Measurements from ENCODE around the gene RAB20. TPM values are rescaled to one million over a fixed set of nuclear protein-coding genes. Genes with fewer than 3 reads are reported as not detected.
A peak's percentile ranks its signal among the peaks of the same experiment; 100 is the strongest.

RAB20 gene
- total and polyA plus RNA-seq, 7 donors: 1.2 to 20.5 (median 2.9) TPM

GRCh38 chr13:110509971-110510786 is 51.3 kb downstream of the RAB20 start:
- Histone ChIP-seq H3K27me3 (ENCODE audit: insufficient read depth in 3 of 3, low read length in 2 of 3) (no peaks in the 10 kb centered on the region), H3K36me3 (ENCODE audit: insufficient read depth in 1 of 2, low read depth in 1 of 2) (peaks cover 0 to 32% of the 10 kb centered on the region in 2 donors), H3K4me3 (no peak overlapping the region), H3K4me1 (peaks cover 18% of the 10 kb centered on the region), H3K9me3 (no peaks in the 10 kb centered on the region), H3K27ac (no peak overlapping the region)
- ATAC-seq (peak in 1 of 4 donors; percentile 5), DNase-seq (no peak)
- 47 to 55% (median 54%) methylated on average over 18 of the region's 18 CpGs for WGBS, 3 donors
- no peak for TF ChIP-seq CTCF (IDR thresholded peaks at IDR 0.05)
- intact Hi-C loops (cut with DNase I): no loop called here

DNA sequence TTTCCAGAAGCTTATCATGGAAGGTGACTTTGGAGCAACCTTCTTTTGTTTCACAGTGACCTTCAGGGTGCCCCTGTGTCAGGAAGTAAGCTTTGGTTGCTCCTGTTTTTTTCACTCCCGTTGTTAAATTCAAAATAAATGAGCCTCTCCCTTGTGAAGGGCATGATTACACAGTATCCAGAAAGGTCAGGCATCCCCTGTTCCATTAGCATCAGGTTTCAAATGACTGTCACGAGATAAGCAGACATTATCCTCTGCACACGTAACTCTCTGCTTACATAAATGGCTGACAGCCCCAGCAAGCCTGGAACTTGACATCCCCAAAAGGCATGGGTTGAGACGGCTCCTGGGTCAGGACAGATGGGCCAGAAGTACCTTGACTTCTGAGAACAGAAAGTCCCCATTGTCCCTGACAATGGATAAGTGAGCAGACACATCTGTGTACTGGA is 52.0 kb downstream of the RAB20 start:
- H3K4me1 ChIP-seq: peaks cover 18% of the 10 kb centered on the region
- no peaks in the 10 kb centered on the region for H3K27me3 ChIP-seq (ENCODE audit: insufficient read depth in 3 of 3, low read length in 2 of 3)
- no peak for TF ChIP-seq CTCF (IDR thresholded peaks at IDR 0.05)
- H3K36me3 ChIP-seq (ENCODE audit: insufficient read depth in 1 of 2, low read depth in 1 of 2): peaks cover 0 to 34% of the 10 kb centered on the region in 2 donors
- DNase-seq (no peak), ATAC-seq (peak in 2 of 4 donors; percentile 39)
- 25 to 29% (median 26%) methylated on average over 4 of the region's 4 CpGs for WGBS, 3 donors
- no peak overlapping the region for H3K27ac ChIP-seq
- no peaks in the 10 kb centered on the region for H3K9me3 ChIP-seq
- no peak overlapping the region for H3K4me3 ChIP-seq
- intact Hi-C loops (cut with DNase I): no loop called here

GRCh38 chr13:110507678-110508381 is 53.7 kb downstream of the RAB20 start:
- Histone ChIP-seq H3K4me1 (peaks cover 18% of the 10 kb centered on the region), H3K27ac (peak overlapping the region; percentile 60), H3K27me3 (ENCODE audit: insufficient read depth in 3 of 3, low read length in 2 of 3) (no peaks in the 10 kb centered on the region), H3K36me3 (ENCODE audit: insufficient read depth in 1 of 2, low read depth in 1 of 2) (peaks cover 0 to 48% of the 10 kb centered on the region in 2 donors), H3K9me3 (no peaks in the 10 kb centered on the region), H3K4me3 (no peak overlapping the region)
- peak in 1 of 2 donors; percentile 67 for DNase-seq
- ATAC-seq: peak; percentile 64 to 80 (median 76)
- intact Hi-C loops (cut with DNase I): no loop called here
- TF ChIP-seq CTCF (IDR thresholded peaks at IDR 0.05): no peak
- WGBS, 3 donors: 71 to 80% (median 74%) methylated on average over 23 of the region's 23 CpGs

DNA sequence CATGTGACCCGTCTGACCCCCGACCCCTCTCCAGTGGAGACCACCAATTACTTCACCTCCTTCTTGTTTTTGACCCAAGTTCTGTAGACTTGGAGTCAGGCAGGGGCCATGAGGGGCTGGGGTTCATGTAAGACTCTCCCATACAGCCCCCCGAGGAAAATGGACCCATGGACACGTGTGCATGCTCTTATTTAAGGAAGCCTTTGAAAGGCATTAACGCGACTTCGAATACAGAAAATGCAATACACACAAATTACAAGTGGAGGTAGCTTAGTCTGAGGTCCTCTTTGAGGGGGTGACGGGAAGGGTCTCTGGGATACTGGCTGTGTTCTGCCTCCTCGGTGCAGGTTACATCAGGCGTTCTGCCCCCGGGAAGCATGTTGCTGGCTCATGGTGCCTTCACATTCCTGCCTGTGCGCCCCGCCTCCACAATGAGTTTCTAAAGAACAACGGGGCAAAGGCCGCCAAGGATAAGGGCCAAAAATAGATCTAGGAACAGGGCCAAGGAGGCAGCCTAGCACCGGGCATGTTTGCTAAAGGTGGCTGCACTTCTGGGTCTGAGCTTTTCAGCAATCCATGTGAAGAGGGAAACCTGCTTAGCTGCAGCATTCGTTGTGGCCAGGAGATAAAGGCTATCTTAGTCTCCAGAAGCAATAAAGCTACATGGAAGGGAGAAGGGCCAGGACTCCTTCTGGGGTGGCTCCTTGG is 54.5 kb downstream of the RAB20 start:
- Histone ChIP-seq H3K4me1 (peaks cover 18% of the 10 kb centered on the region), H3K9me3 (no peaks in the 10 kb centered on the region), H3K27ac (peak overlapping the region; percentile 60), H3K27me3 (ENCODE audit: insufficient read depth in 3 of 3, low read length in 2 of 3) (no peaks in the 10 kb centered on the region), H3K4me3 (no peak overlapping the region), H3K36me3 (ENCODE audit: insufficient read depth in 1 of 2, low read depth in 1 of 2) (peaks cover 0 to 49% of the 10 kb centered on the region in 2 donors)
- ATAC-seq (peak; percentile 64 to 82 (median 70)), DNase-seq (peak; percentile 51 to 72)
- TF ChIP-seq CTCF (IDR thresholded peaks at IDR 0.05): no peak
- 38 to 44% (median 40%) methylated on average over 17 of the region's 17 CpGs for WGBS, 3 donors
- intact Hi-C loops (cut with DNase I): no loop called here
